Esophagus muscularis mucosa (tissue), 3 donors: ENCODE measurements around the gene SUN5.

Experiments
- EP300 ChIP-seq: sonication (generic); formaldehyde crosslinking; IDR thresholded peaks from one replicate; pipeline ENCODE4 v1.6.1; 2017; ENCODE audit warnings: antibody characterized with exemption
- TF ChIP-seq, protein P1 (sequence below), 3 experiments: fragments of 200-600 bp in 2 of 3; fragments of 450-650 bp in 1 of 3; sonication (generic) in 2 of 3; IDR thresholded peaks; one replicate each; pipeline ENCODE4 v1.5.1; 2017 to 2019; ENCODE audit warnings: antibody characterized with exemption in 3 of 3, mild to moderate bottlenecking in 2 of 3, moderate library complexity in 1 of 3

DNA sequence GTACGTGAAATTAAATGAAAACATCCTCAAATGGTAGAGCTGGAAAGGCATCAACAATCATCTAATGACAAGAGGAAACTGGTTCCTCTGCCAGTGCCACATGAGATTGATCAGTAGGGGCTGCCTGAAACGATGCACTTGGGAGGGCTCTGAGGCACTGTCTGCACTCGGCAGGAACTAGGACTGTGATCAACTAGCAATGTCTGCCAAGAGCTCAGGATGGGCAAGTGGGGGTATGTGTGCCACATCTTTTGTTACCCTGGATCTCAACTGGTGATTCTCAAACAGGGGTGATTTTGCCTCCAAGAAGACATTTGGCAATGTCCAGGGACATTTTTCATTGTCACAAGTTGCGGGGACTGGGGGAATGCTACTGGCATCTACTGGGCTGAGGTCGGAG, 29.1 kb upstream of the SUN5 start:
- TF ChIP-seq EP300: no peak
- TF ChIP-seq, protein P1, sequence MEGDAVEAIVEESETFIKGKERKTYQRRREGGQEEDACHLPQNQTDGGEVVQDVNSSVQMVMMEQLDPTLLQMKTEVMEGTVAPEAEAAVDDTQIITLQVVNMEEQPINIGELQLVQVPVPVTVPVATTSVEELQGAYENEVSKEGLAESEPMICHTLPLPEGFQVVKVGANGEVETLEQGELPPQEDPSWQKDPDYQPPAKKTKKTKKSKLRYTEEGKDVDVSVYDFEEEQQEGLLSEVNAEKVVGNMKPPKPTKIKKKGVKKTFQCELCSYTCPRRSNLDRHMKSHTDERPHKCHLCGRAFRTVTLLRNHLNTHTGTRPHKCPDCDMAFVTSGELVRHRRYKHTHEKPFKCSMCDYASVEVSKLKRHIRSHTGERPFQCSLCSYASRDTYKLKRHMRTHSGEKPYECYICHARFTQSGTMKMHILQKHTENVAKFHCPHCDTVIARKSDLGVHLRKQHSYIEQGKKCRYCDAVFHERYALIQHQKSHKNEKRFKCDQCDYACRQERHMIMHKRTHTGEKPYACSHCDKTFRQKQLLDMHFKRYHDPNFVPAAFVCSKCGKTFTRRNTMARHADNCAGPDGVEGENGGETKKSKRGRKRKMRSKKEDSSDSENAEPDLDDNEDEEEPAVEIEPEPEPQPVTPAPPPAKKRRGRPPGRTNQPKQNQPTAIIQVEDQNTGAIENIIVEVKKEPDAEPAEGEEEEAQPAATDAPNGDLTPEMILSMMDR (IDR thresholded peaks at IDR 0.05): no peak
